ENCODE data around the gene SLC25A43. TPM values are rescaled to one million over a fixed set of nuclear protein-coding genes. Genes with fewer than 3 reads are reported as not detected.

The SLC25A43 gene
- total RNA-seq, 1 experiment from 2014 or later: 25.8 TPM

DNA sequence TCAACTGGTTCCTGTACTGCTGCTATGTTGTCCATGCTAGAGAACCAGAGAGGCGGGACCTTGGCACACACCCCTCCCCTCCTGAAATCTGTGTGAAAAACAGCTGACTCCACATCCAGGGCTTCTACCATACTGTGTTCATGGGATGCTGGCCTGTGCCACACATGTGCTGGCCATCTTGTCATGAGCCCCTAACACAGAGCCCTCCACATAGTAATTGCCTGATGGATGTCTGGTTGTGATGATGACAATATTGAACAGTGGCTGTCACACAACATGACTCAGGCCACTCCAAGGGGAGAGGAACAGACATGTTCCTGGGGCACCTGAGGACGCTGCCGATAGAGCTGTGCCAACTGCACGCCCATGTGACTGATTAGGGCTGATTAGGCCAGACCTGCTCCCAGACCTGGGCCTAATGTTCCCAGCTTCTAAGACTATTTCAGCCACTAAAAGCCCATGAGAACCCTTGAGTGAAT is 82.2 kb downstream of the SLC25A43 start:
- ATAC-seq (no peak), DNase-seq (no peak)
- no TSS peak for BruUV-seq (replicated peaks)
- ChIA-PET POLR2A (ENCODE audit: unreplicated experiment) (no interaction called here), CTCF (no interaction called here)
- H2AFZ ChIP-seq (ENCODE audit: low read length): no peak overlapping the region
- H3F3A ChIP-seq (ENCODE audit: low read length, unreplicated experiment): no peaks in the 10 kb centered on the region
- H3K4me3 ChIP-seq (ENCODE audit: low read length): no peak overlapping the region
- H3K27me3 ChIP-seq (ENCODE audit: low read length): no peaks in the 10 kb centered on the region
- intact Hi-C loops (cut with micrococcal nuclease): no loop called here
- H3K27ac ChIP-seq (ENCODE audit: low read length): no peak overlapping the region
- H3K9me3 ChIP-seq (ENCODE audit: low read length): no peaks in the 10 kb centered on the region
- H3K36me3 ChIP-seq (ENCODE audit: low read depth, low read length): no peaks in the 10 kb centered on the region
- no peaks in the 10 kb centered on the region for H4K20me1 ChIP-seq (ENCODE audit: low read length)
- H3K4me1 ChIP-seq (ENCODE audit: insufficient read depth, low read length): no peaks in the 10 kb centered on the region; the same call in 1 of the 2 replicates
- H3K9ac ChIP-seq (ENCODE audit: low read length): no peak overlapping the region
- no peaks in the 10 kb centered on the region for H3K79me2 ChIP-seq (ENCODE audit: low read length)
- no peak overlapping the region for H3K4me2 ChIP-seq (ENCODE audit: low read length)
- H3K9me2 ChIP-seq (replicated peaks; ENCODE audit: low read length): no peaks in the 10 kb centered on the region
- TF ChIP-seq EZH2phosphoT487 (IDR thresholded peaks at IDR 0.05; ENCODE audit: borderline replicate concordance, low read length) (no peak), CTCF (conservative IDR thresholded peaks at IDR 0.05; ENCODE audit: low read depth, low read length) (no peak), EZH2 (IDR thresholded peaks at IDR 0.05; ENCODE audit: low read length, unreplicated experiment) (no peak)

- Histone ChIP-seq H3K79me2 (ENCODE audit: low read length) (no peaks in the 10 kb centered on the region), H3K4me2 (ENCODE audit: low read length) (peak overlapping the region; percentile 75), H3K4me1 (ENCODE audit: insufficient read depth, low read length) (no peaks in the 10 kb centered on the region), H4K20me1 (ENCODE audit: low read length) (no peaks in the 10 kb centered on the region), H3K27ac (ENCODE audit: low read length) (no peak overlapping the region), H3K9me3 (ENCODE audit: low read length) (no peaks in the 10 kb centered on the region), H2AFZ (ENCODE audit: low read length) (peak overlapping the region; percentile 95), H3F3A (ENCODE audit: low read length, unreplicated experiment) (no peaks in the 10 kb centered on the region), H3K36me3 (ENCODE audit: low read depth, low read length) (no peaks in the 10 kb centered on the region), H3K4me3 (ENCODE audit: low read length) (peak overlapping the region; percentile 59; the same call in 1 of the 2 replicates), H3K9ac (ENCODE audit: low read length) (peak overlapping the region; percentile 58), H3K27me3 (ENCODE audit: low read length) (no peaks in the 10 kb centered on the region), H3K9me2 (replicated peaks; ENCODE audit: low read length) (no peaks in the 10 kb centered on the region)
- ChIA-PET POLR2A (ENCODE audit: unreplicated experiment) (no interaction called here), CTCF (no interaction called here)
- DNase-seq: no peak
- TF ChIP-seq EZH2 (IDR thresholded peaks at IDR 0.05; ENCODE audit: low read length, unreplicated experiment) (no peak), EZH2phosphoT487 (IDR thresholded peaks at IDR 0.05; ENCODE audit: borderline replicate concordance, low read length) (no peak), CTCF (conservative IDR thresholded peaks at IDR 0.05; ENCODE audit: low read depth, low read length) (no peak)
- intact Hi-C loops (cut with micrococcal nuclease): no loop called here
- ATAC-seq: no peak
- no TSS peak for BruUV-seq (replicated peaks)
These were observed 82.9 kb downstream of the SLC25A43 start for GRCh38 chrX:119482041-119482440.

Data from PC-3 (cell line).